ENCODE results near the gene TF. TPM values are rescaled to one million over a fixed set of nuclear protein-coding genes. Genes with fewer than 3 reads are reported as not detected.

TF gene
- total RNA-seq, 1 experiment from 2014 or later = 0.09 TPM

DNA sequence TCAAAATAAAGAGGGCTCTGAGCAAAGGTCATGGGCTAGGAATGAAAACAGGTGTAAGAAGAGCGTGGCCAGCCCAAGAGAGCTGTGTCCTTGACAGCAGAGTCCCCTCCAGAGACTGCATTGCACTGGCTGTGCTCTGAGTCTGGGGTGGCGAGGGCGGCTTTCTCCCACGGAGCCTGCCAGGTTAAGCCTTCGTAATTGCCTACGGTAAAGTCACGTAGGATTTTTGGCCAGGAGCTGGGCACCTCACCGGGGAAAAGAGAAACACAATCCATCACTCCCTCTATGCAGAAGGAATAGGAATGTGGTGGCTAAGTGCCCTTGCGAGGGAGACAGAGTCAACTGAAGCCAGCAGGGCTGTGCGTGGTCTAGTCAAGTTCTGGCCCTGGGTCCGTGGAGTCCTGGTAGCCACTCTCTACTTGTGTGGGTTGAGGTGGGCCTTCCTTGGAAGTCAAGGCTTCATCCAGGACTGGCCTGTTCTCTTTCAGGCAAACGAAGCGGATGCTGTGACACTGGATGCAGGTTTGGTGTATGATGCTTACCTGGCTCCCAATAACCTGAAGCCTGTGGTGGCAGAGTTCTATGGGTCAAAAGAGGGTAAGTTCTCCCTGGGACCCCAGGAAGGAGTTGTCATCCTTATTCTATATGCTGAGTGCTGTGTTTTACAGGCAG lies 7.0 kb downstream of the TF start:
- Histone ChIP-seq H3K9me3 (ENCODE audit: control insufficient read depth, low read depth, low read length) (no peaks in the 10 kb centered on the region), H3K79me1 (ENCODE audit: insufficient read depth, low read depth, low read length, poor library complexity, severe bottlenecking) (no peaks in the 10 kb centered on the region), H2BK15ac (ENCODE audit: low read depth, low read length) (no peak overlapping the region), H3K9ac (ENCODE audit: extremely low read depth, insufficient read length, low read length) (no peak overlapping the region), H2BK120ac (ENCODE audit: low read depth, low read length, poor library complexity, severe bottlenecking) (no peak overlapping the region), H3K4ac (ENCODE audit: low read depth, low read length) (no peak overlapping the region), H3K18ac (ENCODE audit: insufficient read length, low read depth, low read length) (no peak overlapping the region), H2AFZ (ENCODE audit: low read length) (no peak overlapping the region), H3K23ac (ENCODE audit: insufficient read length, low read depth, low read length) (no peak overlapping the region), H3T11ph (ENCODE audit: low read length) (no peak overlapping the region), H3K27me3 (ENCODE audit: insufficient read depth, low read length) (no peaks in the 10 kb centered on the region), H2BK12ac (ENCODE audit: insufficient read length, low read depth, low read length) (no peak overlapping the region), H3K4me1 (ENCODE audit: insufficient read depth, low read length) (no peaks in the 10 kb centered on the region), H3K4me2 (ENCODE audit: insufficient read depth, insufficient read length, low read length) (no peak overlapping the region), H4K8ac (replicated peaks; ENCODE audit: insufficient read length, low read depth, low read length) (no peak overlapping the region), H3K56ac (ENCODE audit: insufficient read length, low read depth, low read length) (no peak overlapping the region), H3K79me2 (ENCODE audit: insufficient read depth, low read length) (no peaks in the 10 kb centered on the region), H4K5ac (ENCODE audit: insufficient read length, low read depth, low read length) (no peak overlapping the region), H3K27ac (ENCODE audit: insufficient read length, low read depth, low read length) (no peak overlapping the region), H3K23me2 (ENCODE audit: insufficient read length, low read depth, low read length, poor library complexity, severe bottlenecking) (no peaks in the 10 kb centered on the region), H3K14ac (ENCODE audit: insufficient read depth, low read length) (no peak overlapping the region), H2BK20ac (ENCODE audit: low read depth, low read length, poor library complexity, severe bottlenecking) (no peak overlapping the region), H4K91ac (ENCODE audit: insufficient read length, low read depth, low read length) (no peak overlapping the region), H2BK5ac (ENCODE audit: insufficient read length, low read length) (no peak overlapping the region), H4K20me1 (ENCODE audit: control insufficient read depth, insufficient read depth, insufficient read length) (no peaks in the 10 kb centered on the region), H2AK5ac (ENCODE audit: insufficient read length, low read length) (no peak overlapping the region)
- Mint-ChIP-seq H3K9me3 (no peaks in the 10 kb centered on the region; a peak in 1 of 5 replicates), H3K27ac (no peak overlapping the region), H3K4me3 (no peak overlapping the region), H3K27me3 (ENCODE audit: low read depth) (peaks cover 4% of the 10 kb centered on the region; the same call in 1 of the 2 replicates), H3K4me1 (peaks cover 14% of the 10 kb centered on the region in 2 experiments), H3K36me3 (ENCODE audit: insufficient read depth in 1 of 3, low read depth in 3 of 3) (no peaks in the 10 kb centered on the region; a peak in 1 of 7 replicates)
- no peak for DNase-seq
- TF ChIP-seq, protein P1, sequence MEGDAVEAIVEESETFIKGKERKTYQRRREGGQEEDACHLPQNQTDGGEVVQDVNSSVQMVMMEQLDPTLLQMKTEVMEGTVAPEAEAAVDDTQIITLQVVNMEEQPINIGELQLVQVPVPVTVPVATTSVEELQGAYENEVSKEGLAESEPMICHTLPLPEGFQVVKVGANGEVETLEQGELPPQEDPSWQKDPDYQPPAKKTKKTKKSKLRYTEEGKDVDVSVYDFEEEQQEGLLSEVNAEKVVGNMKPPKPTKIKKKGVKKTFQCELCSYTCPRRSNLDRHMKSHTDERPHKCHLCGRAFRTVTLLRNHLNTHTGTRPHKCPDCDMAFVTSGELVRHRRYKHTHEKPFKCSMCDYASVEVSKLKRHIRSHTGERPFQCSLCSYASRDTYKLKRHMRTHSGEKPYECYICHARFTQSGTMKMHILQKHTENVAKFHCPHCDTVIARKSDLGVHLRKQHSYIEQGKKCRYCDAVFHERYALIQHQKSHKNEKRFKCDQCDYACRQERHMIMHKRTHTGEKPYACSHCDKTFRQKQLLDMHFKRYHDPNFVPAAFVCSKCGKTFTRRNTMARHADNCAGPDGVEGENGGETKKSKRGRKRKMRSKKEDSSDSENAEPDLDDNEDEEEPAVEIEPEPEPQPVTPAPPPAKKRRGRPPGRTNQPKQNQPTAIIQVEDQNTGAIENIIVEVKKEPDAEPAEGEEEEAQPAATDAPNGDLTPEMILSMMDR (conservative IDR thresholded peaks at IDR 0.05) = no peak
- no CpG with 5 or more reads among the region's 13 CpGs for WGBS (ENCODE audit: extremely low coverage, insufficient read length, low lambda C conversion rate)

All from H9 (cell line).